Stimulated activated naive CD8-positive, alpha-beta T cell treated with anti-CD3 and anti-CD28 coated beads, Interleukin-15, amount 100 ng/mL, for 72 hours (primary cell): ENCODE measurements around the gene CAPN15.

ENCODE experiments used
- ATAC-seq: fragments of 150-1000 bp; cut with Tn5 transposase; 2 replicates; pipeline ENCODE4 v1.10.0; 2021; ENCODE audit warnings: mild to moderate bottlenecking, moderate library complexity
- DNase-seq, 2 donors: peaks; one replicate each; pipeline ENCODE4 v3.0.0; 2021 to 2022
- H3K27ac Mint-ChIP-seq, 2 donors: one replicate each; pipeline ENCODE4 v1.8.0; 2022; ENCODE audit warnings: mild to moderate bottlenecking in 2 of 2, mixed read lengths in 2 of 2, moderate library complexity in 2 of 2
- H3K27me3 Mint-ChIP-seq: one replicate; pipeline ENCODE4 v1.8.0; 2022; ENCODE audit warnings: mixed read lengths
- H3K4me1 Mint-ChIP-seq: one replicate; pipeline ENCODE4 v1.8.0; 2022; ENCODE audit warnings: mild to moderate bottlenecking, mixed read lengths
- H3K4me3 Mint-ChIP-seq, 2 donors: one replicate each; pipeline ENCODE4 v1.8.0; 2022; ENCODE audit warnings: mild to moderate bottlenecking in 2 of 2, mixed read lengths in 2 of 2, moderate library complexity in 1 of 2
- H3K9me3 Mint-ChIP-seq, 2 donors: one replicate each; pipeline ENCODE4 v1.8.0; 2022; ENCODE audit warnings: mixed read lengths in 2 of 2

The CAPN15 gene

GRCh38 chr16:569445-570254 is 42.1 kb downstream of the CAPN15 start, which contains the start of gene PIGQ:
PIGQ (plus strand) TSS chr16:569968; CDS start chr16:574075, 4,107 bp downstream.
- no peaks in the 10 kb centered on the region for H3K9me3 Mint-ChIP-seq
- peak within 1 kb of the TSS; percentile 89 to 95 for H3K4me3 Mint-ChIP-seq
- H3K4me1 Mint-ChIP-seq = peaks cover 53% of the 10 kb centered on the region
- peak; percentile 80 for ATAC-seq
- DNase-seq = peak; percentile 65 to 74
- H3K27me3 Mint-ChIP-seq = no peaks in the 10 kb centered on the region
- peak within 1 kb of the TSS; percentile 91 to 97 for H3K27ac Mint-ChIP-seq

DNA sequence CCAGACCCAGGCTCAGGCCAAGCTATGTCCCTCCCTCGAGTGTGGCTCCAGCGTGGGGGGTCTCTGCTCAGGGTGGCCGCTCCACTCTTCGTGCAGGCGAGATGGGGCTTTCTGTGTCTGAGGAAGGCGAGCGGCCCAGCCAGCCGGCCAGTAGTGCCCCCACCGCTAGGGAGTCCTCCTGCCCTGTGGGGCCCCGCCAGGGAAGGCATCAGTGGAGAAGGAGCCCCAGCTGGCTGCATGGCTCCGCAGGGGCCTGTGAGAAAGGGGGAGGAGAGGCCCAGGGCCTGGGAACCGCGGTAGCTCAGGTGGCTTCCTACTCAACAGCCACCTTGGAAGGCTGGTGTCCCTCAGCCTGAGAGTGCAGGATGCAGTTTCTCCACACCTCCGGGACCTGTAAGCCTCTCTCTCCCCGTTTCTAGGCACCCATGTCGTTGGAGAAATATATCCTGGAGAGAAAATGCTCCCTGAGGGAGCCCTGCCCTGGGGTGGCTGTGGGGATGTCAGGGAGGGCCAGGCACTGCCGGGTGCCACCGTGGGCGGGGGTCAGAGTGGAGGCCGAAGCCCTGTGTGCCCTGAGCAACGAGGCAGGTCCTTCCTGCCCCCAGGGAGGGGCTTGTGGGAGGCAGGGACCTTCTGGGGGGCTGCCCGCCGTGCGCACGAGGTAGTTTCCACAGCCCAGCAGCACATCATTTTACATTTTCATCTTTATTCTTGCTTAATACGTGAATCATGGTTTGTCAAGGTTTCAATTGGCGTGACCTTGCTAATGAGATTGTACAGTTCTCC is 45.5 kb downstream of the CAPN15 start:
- DNase-seq (no peak), ATAC-seq (no peak)
- H3K4me3 Mint-ChIP-seq = no peak overlapping the region
- H3K4me1 Mint-ChIP-seq = peaks cover 36% of the 10 kb centered on the region
- H3K27ac Mint-ChIP-seq = peak overlapping the region; percentile 12 to 68
- H3K9me3 Mint-ChIP-seq = no peaks in the 10 kb centered on the region
- no peaks in the 10 kb centered on the region for H3K27me3 Mint-ChIP-seq

- H3K27me3 Mint-ChIP-seq = no peaks in the 10 kb centered on the region
- no peak overlapping the region for H3K27ac Mint-ChIP-seq
- no peaks in the 10 kb centered on the region for H3K9me3 Mint-ChIP-seq
- DNase-seq (no peak), ATAC-seq (no peak)
- H3K4me1 Mint-ChIP-seq = peaks cover 36% of the 10 kb centered on the region
- no peak overlapping the region for H3K4me3 Mint-ChIP-seq
Observed at GRCh38 chr16:574021-574760, 46.7 kb downstream of the CAPN15 start.

- Mint-ChIP-seq H3K27me3 (no peaks in the 10 kb centered on the region), H3K27ac (no peak overlapping the region), H3K4me1 (peaks cover 30% of the 10 kb centered on the region), H3K9me3 (no peaks in the 10 kb centered on the region), H3K4me3 (no peak overlapping the region)
- DNase-seq = no peak
- ATAC-seq = no peak
Observed at GRCh38 chr16:575354-576196, 48.1 kb downstream of the CAPN15 start.

GRCh38 chr16:576197-576822 is 48.8 kb downstream of the CAPN15 start:
- Mint-ChIP-seq H3K27ac (no peak overlapping the region), H3K9me3 (no peaks in the 10 kb centered on the region), H3K27me3 (no peaks in the 10 kb centered on the region), H3K4me3 (no peak overlapping the region), H3K4me1 (peaks cover 22% of the 10 kb centered on the region)
- no peak for DNase-seq
- ATAC-seq = no peak

- Mint-ChIP-seq H3K27ac (no peak overlapping the region), H3K27me3 (no peaks in the 10 kb centered on the region), H3K9me3 (no peaks in the 10 kb centered on the region), H3K4me1 (peaks cover 17% of the 10 kb centered on the region), H3K4me3 (no peak overlapping the region)
- ATAC-seq = no peak
- no peak for DNase-seq
Observed at GRCh38 chr16:576823-577201, 49.3 kb downstream of the CAPN15 start.

GRCh38 chr16:577796-578195 is 50.3 kb downstream of the CAPN15 start:
- Mint-ChIP-seq H3K27ac (peak overlapping the region in 1 of 2 donors; percentile 54), H3K4me3 (no peak overlapping the region), H3K9me3 (no peaks in the 10 kb centered on the region), H3K27me3 (no peaks in the 10 kb centered on the region), H3K4me1 (peaks cover 13% of the 10 kb centered on the region)
- no peak for DNase-seq
- no peak for ATAC-seq

GRCh38 chr16:578232-578869 is 50.8 kb downstream of the CAPN15 start:
- peaks cover 13% of the 10 kb centered on the region for H3K4me1 Mint-ChIP-seq
- no peaks in the 10 kb centered on the region for H3K27me3 Mint-ChIP-seq
- H3K27ac Mint-ChIP-seq = no peak overlapping the region
- DNase-seq = no peak
- no peak for ATAC-seq
- H3K9me3 Mint-ChIP-seq = no peaks in the 10 kb centered on the region
- H3K4me3 Mint-ChIP-seq = no peak overlapping the region

DNA sequence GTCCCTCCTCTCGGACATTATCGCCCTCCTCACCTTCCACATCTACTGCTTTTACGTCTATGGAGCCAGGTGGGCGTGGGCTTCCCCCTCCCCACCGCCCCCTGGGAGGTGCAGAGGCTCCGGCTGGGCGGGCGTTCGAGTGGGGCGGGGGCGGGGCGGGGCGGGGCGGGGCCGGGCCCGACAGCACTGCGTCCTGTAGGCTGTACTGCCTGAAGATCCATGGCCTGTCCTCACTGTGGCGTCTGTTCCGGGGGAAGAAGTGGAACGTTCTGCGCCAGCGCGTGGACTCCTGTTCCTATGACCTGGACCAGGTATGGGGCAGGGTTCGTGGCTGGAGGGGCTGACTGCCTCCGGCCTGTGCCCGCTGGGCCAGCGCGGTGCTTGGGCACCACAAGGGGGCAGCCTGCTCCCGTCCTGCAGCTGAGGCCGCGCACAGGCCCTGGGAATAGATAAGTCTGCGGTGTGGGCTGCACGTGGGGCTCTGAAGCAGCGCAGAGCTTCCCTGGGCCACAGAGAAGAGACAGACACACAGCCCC is 51.4 kb downstream of the CAPN15 start:
- DNase-seq = peak; percentile 63 to 73
- Mint-ChIP-seq H3K9me3 (no peaks in the 10 kb centered on the region), H3K4me1 (peaks cover 13% of the 10 kb centered on the region), H3K27ac (no peak overlapping the region), H3K4me3 (no peak overlapping the region), H3K27me3 (no peaks in the 10 kb centered on the region)
- ATAC-seq = peak; percentile 85

GRCh38 chr16:580141-580945 is 52.8 kb downstream of the CAPN15 start:
- no peak for ATAC-seq
- no peak overlapping the region for H3K27ac Mint-ChIP-seq
- peaks cover 15% of the 10 kb centered on the region for H3K4me1 Mint-ChIP-seq
- no peak for DNase-seq
- no peak overlapping the region for H3K4me3 Mint-ChIP-seq
- H3K27me3 Mint-ChIP-seq = peaks cover 2% of the 10 kb centered on the region
- H3K9me3 Mint-ChIP-seq = no peaks in the 10 kb centered on the region

- H3K9me3 Mint-ChIP-seq = no peaks in the 10 kb centered on the region
- ATAC-seq (no peak), DNase-seq (no peak)
- H3K4me1 Mint-ChIP-seq = peaks cover 20% of the 10 kb centered on the region
- peaks cover 5% of the 10 kb centered on the region for H3K27me3 Mint-ChIP-seq
- no peak overlapping the region for H3K27ac Mint-ChIP-seq
- H3K4me3 Mint-ChIP-seq = no peak overlapping the region
Observed at GRCh38 chr16:580946-581498, 53.5 kb downstream of the CAPN15 start.

DNA sequence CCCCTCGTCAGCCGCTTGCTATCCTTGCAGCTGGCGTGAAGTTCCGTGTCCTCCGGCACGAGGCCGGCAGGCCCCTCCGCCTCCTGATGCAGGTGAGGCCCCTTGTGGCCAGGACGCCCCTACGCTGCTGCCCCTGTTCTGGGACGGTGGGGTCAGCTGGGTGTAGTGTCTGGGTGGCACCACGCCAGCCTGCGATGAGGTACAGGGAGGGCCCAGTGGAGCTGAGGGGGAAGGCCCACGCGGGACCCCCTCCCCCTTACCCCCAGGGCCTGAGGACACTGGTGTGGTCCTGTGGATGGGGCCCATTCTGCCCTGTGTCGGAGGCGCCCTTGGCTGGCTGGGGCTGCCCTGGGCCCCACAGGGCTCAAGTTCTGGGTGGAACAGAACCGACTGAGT is 54.7 kb downstream of the CAPN15 start:
- Mint-ChIP-seq H3K27ac (no peak overlapping the region), H3K9me3 (no peaks in the 10 kb centered on the region), H3K27me3 (peaks cover 5% of the 10 kb centered on the region), H3K4me1 (peaks cover 17% of the 10 kb centered on the region), H3K4me3 (no peak overlapping the region)
- no peak for ATAC-seq
- DNase-seq = no peak

- Mint-ChIP-seq H3K4me1 (peaks cover 21% of the 10 kb centered on the region), H3K27ac (no peak overlapping the region), H3K9me3 (no peaks in the 10 kb centered on the region), H3K4me3 (no peak overlapping the region), H3K27me3 (peaks cover 5% of the 10 kb centered on the region)
- no peak for ATAC-seq
- DNase-seq = no peak
Observed at GRCh38 chr16:582614-583331, 55.3 kb downstream of the CAPN15 start.
